K562 (cell line): ENCODE measurements around the gene ABCC10. TPM values are rescaled to one million over a fixed set of nuclear protein-coding genes. Genes with fewer than 3 reads are reported as not detected.

Experiments
- AFF1 ChIP-seq, 2 experiments: fragments of 450-650 bp; IDR thresholded peaks; 2 replicates each; pipeline ENCODE4 v1.6.1; 2018; ENCODE audit warnings: mild to moderate bottlenecking in 2 of 2, low read depth in 1 of 2; ENCODE audit not compliant: partially characterized antibody in 2 of 2
- ARID1B ChIP-seq: fragments of 450-650 bp; IDR thresholded peaks from 2 replicates; pipeline ENCODE4 v1.6.1; 2016; ENCODE audit warnings: antibody characterized with exemption, mild to moderate bottlenecking, inconsistent platforms
- CCNT2 ChIP-seq: IDR thresholded peaks from 2 replicates; pipeline ENCODE4 v1.6.1; 2011; ENCODE audit warnings: borderline replicate concordance, low read depth, mild to moderate bottlenecking, moderate library complexity, mixed read lengths, low read length; ENCODE audit not compliant: insufficient read length; ENCODE audit errors: extremely low read depth
- GATA2 ChIP-seq: sonication (generic); formaldehyde crosslinking; IDR thresholded peaks from 2 replicates; pipeline ENCODE4 v1.4.0; 2020; ENCODE audit warnings: mild to moderate bottlenecking, missing genetic modification reagents
- HDAC1 ChIP-seq, 2 experiments: fragments of 450-650 bp; IDR thresholded peaks; 2 replicates each; pipeline ENCODE4 v1.6.1; 2016 to 2017; ENCODE audit warnings: inconsistent platforms in 1 of 2, mild to moderate bottlenecking in 1 of 2, moderate library complexity in 1 of 2
- HDAC2 ChIP-seq: fragments of 450-650 bp; IDR thresholded peaks from 2 replicates; pipeline ENCODE4 v1.6.1; 2016; ENCODE audit warnings: mild to moderate bottlenecking
- LEF1 ChIP-seq: fragments of 450-650 bp; IDR thresholded peaks from 2 replicates; pipeline ENCODE4 v1.6.1; 2016; ENCODE audit warnings: mild to moderate bottlenecking
- MBD2 ChIP-seq: sonication (generic); IDR thresholded peaks from 2 replicates; pipeline ENCODE4 v1.6.1; 2016; ENCODE audit warnings: low read depth, borderline replicate concordance
- MTA1 ChIP-seq: fragments of 450-650 bp; IDR thresholded peaks from 2 replicates; pipeline ENCODE4 v1.6.1; 2017; ENCODE audit warnings: borderline replicate concordance
- MTA3 ChIP-seq: fragments of 450-650 bp; formaldehyde crosslinking; IDR thresholded peaks from 2 replicates; pipeline ENCODE4 v1.6.1; 2017; ENCODE audit warnings: mild to moderate bottlenecking, borderline replicate concordance
- NONO ChIP-seq, 2 experiments: fragments of 200-400 bp in 1 of 2; fragments of 450-650 bp in 1 of 2; formaldehyde crosslinking in 1 of 2; IDR thresholded peaks; 2 replicates each; pipeline ENCODE4 v1.6.1; 2017; ENCODE audit warnings: low read depth in 2 of 2, mild to moderate bottlenecking in 2 of 2, moderate library complexity in 2 of 2, low read length in 1 of 2
- NR2C1 ChIP-seq, 2 experiments: fragments of 450-650 bp; IDR thresholded peaks; 2 replicates each; pipeline ENCODE4 v1.6.1; 2017; ENCODE audit warnings: mild to moderate bottlenecking in 2 of 2, antibody characterized with exemption in 1 of 2, inconsistent platforms in 1 of 2, missing compliant biosample characterization in 1 of 2, missing genetic modification characterization in 1 of 2
- PML ChIP-seq: IDR thresholded peaks from 2 replicates; pipeline ENCODE4 v1.6.1; 2012; ENCODE audit warnings: low read length, inconsistent platforms
- RCOR1 ChIP-seq, 2 experiments: IDR thresholded peaks; 2 replicates each; pipeline ENCODE4 v1.6.1; 2012; ENCODE audit warnings: low read depth in 2 of 2, low read length in 2 of 2, borderline replicate concordance in 1 of 2, improper control_type of control experiment in 1 of 2
- TAL1 ChIP-seq: fragments of 450-650 bp; IDR thresholded peaks from 2 replicates; pipeline ENCODE4 v1.6.1; 2016; ENCODE audit warnings: mild to moderate bottlenecking
- TBL1XR1 ChIP-seq, 2 experiments: IDR thresholded peaks; 2 replicates each; pipeline ENCODE4 v1.6.1; 2012; ENCODE audit warnings: improper control_type of control experiment in 2 of 2, low read length in 2 of 2, mild to moderate bottlenecking in 1 of 2
- TCF3 ChIP-seq: sonication (generic); formaldehyde crosslinking; IDR thresholded peaks from 2 replicates; pipeline ENCODE4 v1.4.0; 2020; ENCODE audit warnings: mild to moderate bottlenecking, missing genetic modification reagents
- TRIM24 ChIP-seq, 2 experiments: fragments of 450-650 bp; IDR thresholded peaks; 2 replicates each; pipeline ENCODE4 v1.6.1; 2016
- ZBTB7A ChIP-seq: IDR thresholded peaks from 2 replicates; pipeline ENCODE4 v1.6.1; 2011; ENCODE audit warnings: low read depth, mild to moderate bottlenecking, low read length, moderate library complexity, borderline replicate concordance; ENCODE audit not compliant: control insufficient read depth
- polyA plus RNA-seq, 8 experiments: library from polyadenylated mRNA; depleted of rRNA in 4 of 8; stranded (reverse) in 5 of 8; unstranded in 3 of 8; fragments of >200 nt; fragmentation: Nextera tagmentation in 2 of 8; fragmentation: Illumina TruSeq in 1 of 8; extraction: Ambion mirVana in 2 of 8; extraction: Trizol in 1 of 8; gene quantifications; 2 replicates each; pipeline versions ENCODE4 v1.2.1 to v1.2.3, GENCODE V29; 2011 to 2014; ENCODE audit warnings: inconsistent platforms in 1 of 8, missing spikeins in 1 of 8
- total RNA-seq, 7 experiments: library from RNA; depleted of rRNA in 6 of 7; stranded (reverse); fragments of >200 nt in 6 of 7; fragmentation: Illumina TruSeq in 2 of 7; extraction: Trizol in 2 of 7; gene quantifications; 2 replicates each; pipeline versions ENCODE4 v1.2.1 to v1.2.3, GENCODE V29; 2011 to 2021; ENCODE audit warnings: low replicate concordance in 1 of 7

ABCC10 gene
- total and polyA plus RNA-seq, 9 of the 15 experiments (the other 6 are each of a cell fraction or from before 2014, with no cell fraction given) = 2.4 to 29.1 (median 13.7) TPM

GRCh38 chr6:43393133-43393532 lies 34.2 kb upstream of the ABCC10 start (continued):
- TF ChIP-seq TBL1XR1 (IDR thresholded peaks at IDR 0.05; ENCODE audit: low read length in 2 of 2) (0 out of 4 replicates have a peak, but pooled peaks of 1 of the 2 experiments have one; percentile 11), MBD2 (peak; percentile 21; the same call in 1 of the 2 replicates), TAL1 (peak; percentile 90), AFF1 (IDR thresholded peaks at IDR 0.05; ENCODE audit: low read depth in 1 of 2, partially characterized antibody in 2 of 2) (peak in 1 of 2 experiments; percentile 24), RCOR1 (IDR thresholded peaks at IDR 0.05; ENCODE audit: borderline replicate concordance in 1 of 2, low read depth in 2 of 2, low read length in 2 of 2) (peak in 1 of 2 experiments; percentile 82; a peak in 1 of 4 replicates), ZBTB7A (peak; percentile 36), GATA2 (CRISPR knock-in tag) (peak; percentile 79), NONO (IDR thresholded peaks at IDR 0.05; ENCODE audit: low read depth in 2 of 2, low read length in 1 of 2) (0 out of 4 replicates have a peak, but pooled peaks of 1 of the 2 experiments have one; percentile 58), LEF1 (0 out of 2 replicates have a peak, but pooled peaks have one; percentile 19), TRIM24 (IDR thresholded peaks at IDR 0.05) (peak; percentile 35 to 63; a peak in 2 of 4 replicates), NR2C1 (IDR thresholded peaks at IDR 0.05) (peak; percentile 74), NR2C1 (tag; IDR thresholded peaks at IDR 0.05) (peak; percentile 85), CCNT2 (peak; percentile 20), MTA1 (peak; percentile 73), MTA3 (peak; percentile 43; the same call in 1 of the 2 replicates), TCF3 (CRISPR knock-in tag) (peak; percentile 88), HDAC1 (IDR thresholded peaks at IDR 0.05) (peak in 1 of 2 experiments; percentile 81; a peak in 2 of 4 replicates), HDAC2 (peak; percentile 85; the same call in 1 of the 2 replicates), PML (0 out of 2 replicates have a peak, but pooled peaks have one; percentile 24), ARID1B (peak; percentile 91)
